GM18907 (cell line): Measurements from ENCODE around the gene EEIG1.

ENCODE experiments used
- ATAC-seq: cut with Tn5 transposase; IDR thresholded peaks from one replicate; pipeline ENCODE4 v1.9.1; 2021; ENCODE audit warnings: mild to moderate bottlenecking, moderate library complexity; ENCODE audit not compliant: unreplicated experiment

The EEIG1 gene

DNA sequence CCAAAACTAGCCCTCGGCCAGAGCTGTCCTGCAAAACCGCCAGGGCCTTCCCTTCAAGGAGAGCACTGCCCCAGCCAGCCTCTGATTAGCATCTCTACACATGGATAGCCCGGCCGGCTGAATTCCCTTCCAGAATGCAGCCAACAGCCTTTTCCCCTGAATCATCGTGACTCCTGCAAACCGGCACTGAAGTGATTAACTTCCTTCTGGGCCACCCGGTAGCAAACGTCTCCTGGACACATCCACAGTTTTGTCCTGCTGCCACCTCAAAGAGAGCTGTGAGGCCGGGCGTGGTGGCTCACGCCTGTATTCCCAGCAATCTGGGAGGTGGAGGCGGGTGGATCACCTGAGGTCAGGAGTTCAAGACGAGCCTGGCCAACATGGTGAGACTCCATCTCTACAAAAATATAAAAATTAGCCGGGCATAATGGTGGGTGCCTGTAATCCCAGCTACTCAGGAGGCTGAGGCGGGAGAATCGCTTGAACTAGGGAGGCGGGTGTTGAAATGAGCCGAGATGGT lies 21.1 kb upstream of the EEIG1 start:
- no peak for ATAC-seq

- ATAC-seq = no peak
Measured at GRCh38 chr9:128001151-128001778, 20.5 kb upstream of the EEIG1 start.

DNA sequence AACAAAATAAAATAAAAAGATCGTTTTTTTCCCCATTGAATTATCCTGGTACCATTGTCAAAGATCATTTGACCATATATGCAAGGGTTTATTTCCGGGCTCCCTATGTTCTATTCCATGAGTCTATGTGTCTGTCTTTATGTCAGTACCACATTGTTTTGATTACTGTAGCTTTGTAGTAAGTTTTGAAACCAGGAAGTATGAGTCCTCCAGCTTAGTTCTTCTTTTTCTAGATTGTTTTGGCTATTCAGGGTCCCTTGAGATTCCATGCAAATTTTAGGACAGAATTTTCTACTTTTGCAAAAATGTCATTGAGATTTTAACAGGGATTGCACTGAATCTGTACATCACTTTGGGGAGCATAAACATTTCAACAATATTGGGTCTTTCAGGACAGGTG lies 18.7 kb upstream of the EEIG1 start:
- no peak for ATAC-seq

DNA sequence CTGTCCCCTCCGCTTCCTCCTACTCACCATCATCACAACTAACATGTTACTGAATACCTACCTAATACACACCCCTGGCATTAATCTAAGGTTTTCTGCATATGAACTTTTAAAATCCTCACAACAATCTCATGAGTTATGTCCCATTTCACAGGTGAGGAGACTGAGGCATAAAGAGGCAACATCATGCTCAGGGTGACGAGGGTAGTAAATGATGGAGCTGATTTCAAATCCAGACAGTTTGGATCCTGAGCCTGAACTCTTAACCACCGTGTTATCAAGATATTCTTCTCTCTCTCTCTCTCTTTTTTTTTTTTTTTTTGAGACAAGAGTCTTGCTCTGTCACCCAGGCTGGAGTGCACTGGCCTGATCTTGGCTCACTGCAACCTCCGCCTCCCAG lies 12.9 kb upstream of the EEIG1 start:
- ATAC-seq = no peak

GRCh38 chr9:127991757-127992274 lies 11.0 kb upstream of the EEIG1 start:
- ATAC-seq = no peak

DNA sequence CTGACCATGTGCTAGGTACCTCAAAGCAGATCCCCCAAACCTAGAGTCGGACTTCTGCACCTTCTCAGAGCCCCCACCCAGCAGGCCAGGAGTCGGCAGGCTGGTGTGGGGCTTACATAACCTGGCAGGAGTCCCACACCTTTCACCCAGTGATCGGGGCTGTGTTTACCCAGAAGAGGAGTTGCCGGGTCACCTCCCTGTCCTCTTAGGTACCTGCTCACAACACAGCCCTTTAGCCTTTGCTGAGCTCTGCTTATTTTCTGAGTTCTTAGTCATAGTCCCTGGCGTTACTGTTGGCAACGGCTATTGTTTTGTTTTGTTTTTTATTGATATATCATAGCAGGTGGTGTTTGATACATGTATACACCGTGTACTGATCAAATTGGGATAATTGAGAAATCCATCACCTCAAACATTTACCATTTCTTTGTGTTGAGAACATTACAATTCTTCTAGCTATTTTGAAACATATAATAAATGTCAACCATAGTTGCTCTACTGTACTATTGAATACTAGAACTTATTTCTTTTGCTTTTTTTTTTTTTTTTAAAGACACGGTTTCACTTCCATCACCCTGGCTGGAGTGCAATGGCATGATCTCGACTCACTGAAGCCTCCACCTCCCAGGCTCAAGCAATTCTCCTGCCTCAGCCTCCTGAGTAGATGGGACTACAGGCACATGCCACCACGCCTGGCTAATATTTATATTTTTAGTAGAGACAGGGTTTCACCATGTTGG lies 10.4 kb upstream of the EEIG1 start:
- ATAC-seq = no peak

DNA sequence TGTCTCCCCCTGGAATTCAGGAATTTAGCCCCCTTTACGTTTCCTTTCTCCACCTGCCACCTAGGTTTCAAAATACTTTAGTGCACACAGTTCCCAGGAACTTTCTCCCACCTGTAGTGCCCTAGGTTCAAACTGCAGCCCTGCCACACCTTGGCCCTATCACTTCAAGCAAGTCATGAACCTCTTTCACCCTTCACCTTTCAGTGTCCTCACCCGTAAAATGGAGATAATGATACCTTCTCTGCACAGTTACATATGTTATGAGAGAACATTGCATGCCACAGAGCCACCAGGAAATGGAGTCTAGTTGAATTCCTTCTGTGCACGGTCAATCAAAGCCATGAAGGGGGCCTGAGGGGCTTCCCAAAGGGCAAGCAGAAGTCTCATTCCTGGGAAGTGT lies 9.8 kb upstream of the EEIG1 start:
- no peak for ATAC-seq

DNA sequence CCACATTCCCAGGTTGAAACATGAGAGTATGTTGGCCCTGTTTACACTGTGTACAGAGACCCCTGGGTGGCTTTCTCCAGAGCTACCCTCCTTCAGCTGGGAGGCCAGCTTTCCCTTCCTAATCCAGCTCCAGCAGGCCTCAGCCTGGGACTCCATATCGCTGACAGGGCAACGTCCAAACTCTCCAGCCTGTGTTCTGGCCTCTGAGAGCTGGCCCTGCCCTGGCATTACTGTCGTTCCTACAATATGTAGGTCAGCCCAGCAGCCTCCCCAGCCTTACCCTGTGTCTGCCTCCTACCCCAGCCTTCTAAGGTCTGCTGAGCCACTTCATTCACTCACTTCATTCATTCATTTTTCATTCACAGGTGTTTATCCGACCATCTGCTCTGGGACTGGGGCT lies 8.3 kb upstream of the EEIG1 start:
- no peak for ATAC-seq

- no peak for ATAC-seq
Measured at GRCh38 chr9:127987103-127987614, 6.4 kb upstream of the EEIG1 start.

DNA sequence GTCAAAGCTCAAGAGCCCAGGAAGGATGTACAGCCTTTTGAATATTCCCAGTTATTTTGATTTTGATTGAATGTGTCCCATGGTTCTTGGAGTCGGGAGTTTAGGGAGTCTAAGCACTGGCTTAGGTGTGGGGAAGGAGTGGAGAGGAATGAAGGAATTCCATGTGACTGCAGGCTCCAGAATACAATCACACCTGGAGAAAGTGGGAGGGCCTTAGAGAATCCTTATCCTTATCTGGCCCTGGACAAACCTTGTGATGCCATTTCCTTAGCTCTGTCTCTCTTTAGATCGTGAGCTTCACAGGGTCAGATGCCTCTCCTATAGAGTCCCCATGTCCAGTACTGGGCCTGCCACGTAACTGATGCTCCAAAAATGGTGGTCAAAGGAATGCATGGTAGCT lies 4.2 kb upstream of the EEIG1 start:
- ATAC-seq = no peak

GRCh38 chr9:127983847-127984289 lies 3.1 kb upstream of the EEIG1 start:
- ATAC-seq = peak; percentile 27

- ATAC-seq = no peak
Measured at GRCh38 chr9:127982912-127983311, 2.1 kb upstream of the EEIG1 start.

GRCh38 chr9:127981559-127982121 lies 851 bp upstream of the EEIG1 start:
- ATAC-seq = no peak

- ATAC-seq = peak; percentile 33
Measured at GRCh38 chr9:127980060-127980705, 606 bp downstream of the EEIG1 start.

GRCh38 chr9:127979333-127980059 lies 1.3 kb downstream of the EEIG1 start:
- no peak for ATAC-seq

DNA sequence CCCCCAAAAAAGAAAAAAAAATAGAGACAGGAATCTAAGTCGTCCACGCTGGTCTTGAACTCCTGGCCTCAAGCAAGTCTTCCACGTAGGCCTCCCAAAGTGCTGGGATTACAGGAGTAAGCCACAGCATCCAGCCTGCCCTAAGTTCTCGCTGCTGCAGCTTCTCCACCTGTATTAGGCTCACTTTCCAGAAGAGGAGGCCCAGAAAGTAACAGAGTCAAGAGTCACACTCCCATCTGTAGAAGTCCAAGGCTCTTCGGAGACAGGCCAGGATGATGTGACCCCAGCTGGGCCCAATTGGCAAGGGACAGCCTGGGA lies 1.8 kb downstream of the EEIG1 start:
- ATAC-seq = no peak

DNA sequence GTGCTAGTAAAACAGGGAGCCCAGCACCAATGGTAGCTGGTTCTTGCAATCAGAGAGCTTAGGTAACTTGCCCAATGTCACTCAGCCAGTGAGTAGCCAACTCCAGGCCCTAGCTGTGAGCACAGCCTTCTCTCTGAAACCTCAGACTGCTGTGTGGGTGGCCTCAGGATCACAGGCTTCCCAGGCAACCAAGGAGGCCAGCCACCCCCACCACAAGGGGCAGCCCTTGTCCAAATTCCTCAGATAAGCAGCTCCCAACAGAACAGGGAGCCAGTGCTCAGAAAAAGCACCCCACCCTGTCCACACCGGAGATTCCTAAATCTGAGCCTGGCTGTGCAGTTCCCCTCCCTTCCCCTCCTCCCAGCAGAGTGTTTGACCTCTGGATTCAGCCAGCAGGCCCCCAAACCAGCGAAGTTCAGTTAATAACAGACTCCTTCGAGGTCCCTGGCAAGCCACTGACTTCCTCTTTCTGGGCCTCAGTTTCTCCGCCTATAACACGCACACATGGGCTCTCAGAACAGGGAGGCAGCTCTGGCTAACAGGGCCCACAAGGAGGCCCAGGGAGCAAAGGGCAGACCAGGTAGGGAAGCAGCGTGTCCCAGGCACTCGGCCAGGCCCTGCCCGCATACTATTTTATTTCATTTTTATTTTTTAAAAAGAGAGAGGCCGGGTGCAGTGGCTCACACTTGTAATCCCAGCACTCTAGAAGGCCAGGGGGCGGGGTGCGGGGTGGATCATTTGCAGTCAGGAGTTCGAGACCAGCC lies 2.7 kb downstream of the EEIG1 start:
- ATAC-seq = no peak

GRCh38 chr9:127977009-127977883 lies 3.5 kb downstream of the EEIG1 start:
- ATAC-seq = no peak

DNA sequence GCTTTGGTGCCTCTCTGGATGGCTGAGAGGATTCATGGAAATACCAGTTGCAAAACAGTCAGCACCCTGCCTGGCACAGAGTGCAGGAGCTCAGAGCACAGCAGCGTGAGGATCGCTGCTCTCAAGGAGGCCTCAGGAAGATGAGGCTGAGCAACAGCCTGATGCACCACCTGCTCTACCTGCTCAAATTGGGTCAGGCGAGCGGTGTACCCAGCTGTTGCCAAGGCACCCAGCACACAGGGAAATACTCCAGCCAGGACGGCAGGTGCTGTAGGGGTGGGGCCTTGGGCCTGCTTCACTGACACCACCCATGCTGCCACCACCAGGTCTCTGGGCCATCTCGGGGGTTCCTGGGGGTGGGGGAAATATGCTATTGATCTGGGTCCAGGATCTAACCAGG lies 4.3 kb downstream of the EEIG1 start:
- no peak for ATAC-seq
